HCT116 (cell line): ENCODE measurements around the gene AGAP2.
A peak's percentile ranks its signal among the peaks of the same experiment; 100 is the strongest.

Experiments
- EGR1 ChIP-seq: IDR thresholded peaks from 2 replicates; pipeline ENCODE4 v1.6.1; 2012; ENCODE audit warnings: low read depth
- EZH2 ChIP-seq: fragments of 200-600 bp; sonication (generic); IDR thresholded peaks from 2 replicates; pipeline ENCODE4 v1.6.1; 2017; ENCODE audit warnings: antibody characterized with exemption, mixed run types
- EZH2phosphoT487 ChIP-seq: fragments of 200-600 bp; IDR thresholded peaks from 2 replicates; pipeline ENCODE4 v1.6.1; 2018; ENCODE audit warnings: antibody characterized with exemption, borderline replicate concordance
- POLR2A ChIP-seq: IDR thresholded peaks from 2 replicates; pipeline ENCODE4 v1.7.0; 2011; ENCODE audit warnings: borderline replicate concordance; ENCODE audit not compliant: insufficient read depth, insufficient read length; ENCODE audit errors: extremely low read depth
- POLR2AphosphoS5 ChIP-seq: IDR thresholded peaks from 2 replicates; pipeline ENCODE4 v1.6.1; 2011; ENCODE audit warnings: mild to moderate bottlenecking, low read depth, low read length, moderate library complexity
- TF ChIP-seq, protein P1 (sequence below): IDR thresholded peaks from 2 replicates; pipeline ENCODE4 v1.6.1; 2012
- TF ChIP-seq, protein P2 (sequence below), 3 experiments: fragments of 200-600 bp in 1 of 3; sonication (generic) in 1 of 3; IDR thresholded peaks in 2 of 3; conservative IDR thresholded peaks in 1 of 3; 2 replicates each; pipeline ENCODE4 v1.5.1; 2012 to 2017; ENCODE audit warnings: low read depth in 2 of 3, low read length in 2 of 3, antibody characterized with exemption in 1 of 3, borderline replicate concordance in 1 of 3, control low read depth in 1 of 3, mild to moderate bottlenecking in 1 of 3, mixed read lengths in 1 of 3, mixed run types in 1 of 3, moderate library complexity in 1 of 3; ENCODE audit not compliant: insufficient read depth in 1 of 3

DNA sequence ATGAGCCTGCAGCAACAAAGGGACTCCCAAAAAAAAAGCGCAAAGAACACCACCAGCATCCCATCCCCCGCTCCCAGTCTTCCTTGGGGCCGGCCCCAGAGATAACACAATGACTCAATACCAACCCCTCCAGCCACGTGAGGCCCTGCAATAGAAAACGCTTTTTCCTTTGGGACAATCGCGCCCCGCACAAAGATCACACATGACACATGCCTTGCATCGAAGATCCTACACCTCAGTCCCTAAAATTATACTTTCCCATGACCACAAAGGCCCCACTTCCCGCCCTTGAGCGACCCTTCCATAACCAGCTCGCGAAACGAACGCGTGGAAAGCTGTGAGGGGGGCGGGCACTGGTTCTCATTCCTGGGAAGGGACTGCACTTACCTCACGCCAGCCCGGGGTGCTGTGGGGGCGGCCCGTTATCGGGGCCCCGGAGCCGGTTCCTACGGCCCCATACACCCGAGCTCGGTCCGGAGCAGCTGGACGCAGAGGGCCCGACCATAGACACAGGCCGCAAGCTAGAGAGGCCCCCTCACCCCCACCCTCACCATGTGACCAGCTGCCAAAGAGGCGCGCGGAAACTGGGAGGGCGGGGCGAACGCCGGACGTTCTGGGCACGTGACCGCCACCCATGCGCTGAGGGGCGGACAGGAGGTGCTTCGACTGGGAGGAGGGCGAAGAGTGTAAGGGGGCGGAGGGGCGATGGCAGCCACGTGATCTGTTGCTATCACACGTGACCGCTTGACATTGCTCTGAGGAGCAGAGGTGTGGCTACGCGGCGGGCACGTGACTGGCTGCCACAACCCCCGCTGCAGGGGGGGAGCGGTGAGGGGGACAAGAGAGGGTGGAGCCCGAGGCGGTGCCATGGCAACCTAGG, 13.5 kb upstream of the AGAP2 start, which contains the start of gene CDK4:
- TF ChIP-seq, protein P1, sequence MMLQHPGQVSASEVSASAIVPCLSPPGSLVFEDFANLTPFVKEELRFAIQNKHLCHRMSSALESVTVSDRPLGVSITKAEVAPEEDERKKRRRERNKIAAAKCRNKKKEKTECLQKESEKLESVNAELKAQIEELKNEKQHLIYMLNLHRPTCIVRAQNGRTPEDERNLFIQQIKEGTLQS = no peak
- TF ChIP-seq, protein P2, sequence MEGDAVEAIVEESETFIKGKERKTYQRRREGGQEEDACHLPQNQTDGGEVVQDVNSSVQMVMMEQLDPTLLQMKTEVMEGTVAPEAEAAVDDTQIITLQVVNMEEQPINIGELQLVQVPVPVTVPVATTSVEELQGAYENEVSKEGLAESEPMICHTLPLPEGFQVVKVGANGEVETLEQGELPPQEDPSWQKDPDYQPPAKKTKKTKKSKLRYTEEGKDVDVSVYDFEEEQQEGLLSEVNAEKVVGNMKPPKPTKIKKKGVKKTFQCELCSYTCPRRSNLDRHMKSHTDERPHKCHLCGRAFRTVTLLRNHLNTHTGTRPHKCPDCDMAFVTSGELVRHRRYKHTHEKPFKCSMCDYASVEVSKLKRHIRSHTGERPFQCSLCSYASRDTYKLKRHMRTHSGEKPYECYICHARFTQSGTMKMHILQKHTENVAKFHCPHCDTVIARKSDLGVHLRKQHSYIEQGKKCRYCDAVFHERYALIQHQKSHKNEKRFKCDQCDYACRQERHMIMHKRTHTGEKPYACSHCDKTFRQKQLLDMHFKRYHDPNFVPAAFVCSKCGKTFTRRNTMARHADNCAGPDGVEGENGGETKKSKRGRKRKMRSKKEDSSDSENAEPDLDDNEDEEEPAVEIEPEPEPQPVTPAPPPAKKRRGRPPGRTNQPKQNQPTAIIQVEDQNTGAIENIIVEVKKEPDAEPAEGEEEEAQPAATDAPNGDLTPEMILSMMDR (IDR thresholded peaks at IDR 0.05 in 2 of 3, conservative IDR thresholded peaks at IDR 0.05 in 1 of 3; ENCODE audit: borderline replicate concordance in 1 of 3, insufficient read depth in 1 of 3, low read depth in 2 of 3, low read length in 2 of 3) = no peak
- no peak for TF ChIP-seq EZH2
- peak; percentile 50 for TF ChIP-seq POLR2A
- no peak for TF ChIP-seq EGR1
- TF ChIP-seq POLR2AphosphoS5 = peak; percentile 81
- no peak for TF ChIP-seq EZH2phosphoT487
